HFFc6 (cell line): Measurements from ENCODE around the gene EPHA6. TPM values are rescaled to one million over a fixed set of nuclear protein-coding genes. Genes with fewer than 3 reads are reported as not detected.
"Not testable (repeated sequence)": the region's sequence is repeated elsewhere in the genome, so short reads cannot be mapped to it uniquely, and the experiment has no call there.

Experiments used
- DNase-seq: peaks from one replicate; pipeline ENCODE4 v3.0.0-alpha.2; 2018
- H3K27ac Mint-ChIP-seq: 2 replicates; pipeline ENCODE4 v1.8.0; 2020; ENCODE audit warnings: mild to moderate bottlenecking, mixed read lengths
- H3K27me3 Mint-ChIP-seq: 2 replicates; pipeline ENCODE4 v1.8.0; 2021; ENCODE audit warnings: mild to moderate bottlenecking, moderate library complexity, mixed read lengths; ENCODE audit not compliant: insufficient read depth
- H3K36me3 Mint-ChIP-seq: 2 replicates; pipeline ENCODE4 v1.8.0; 2021; ENCODE audit warnings: low read depth, mixed read lengths
- H3K4me1 Mint-ChIP-seq: 2 replicates; pipeline ENCODE4 v1.8.0; 2020; ENCODE audit warnings: low read depth, mixed read lengths
- H3K4me3 Mint-ChIP-seq: 2 replicates; pipeline ENCODE4 v1.8.0; 2020; ENCODE audit warnings: mild to moderate bottlenecking, moderate library complexity, mixed read lengths
- H3K9me3 Mint-ChIP-seq: 2 replicates; pipeline ENCODE4 v1.8.0; 2020; ENCODE audit warnings: mild to moderate bottlenecking, mixed read lengths
- CTCF ChIP-seq: fragments of 200-600 bp; sonication (generic); IDR thresholded peaks from 2 replicates; pipeline ENCODE4 v1.5.0; 2021; ENCODE audit warnings: antibody characterized with exemption, mild to moderate bottlenecking
- total RNA-seq, 6 experiments: library from RNA; stranded (reverse); fragmentation: NEBNext Ultra II Directional; extraction: Animal tissue kit (Norgen Biotek cat#: 25700); gene quantifications; 2 replicates in 1 of 6; 3 replicates in 5 of 6; pipeline ENCODE4 v1.2.3, GENCODE V29; 2021

The EPHA6 gene
- total RNA-seq, 6 experiments from 2014 or later, result not detected

DNA sequence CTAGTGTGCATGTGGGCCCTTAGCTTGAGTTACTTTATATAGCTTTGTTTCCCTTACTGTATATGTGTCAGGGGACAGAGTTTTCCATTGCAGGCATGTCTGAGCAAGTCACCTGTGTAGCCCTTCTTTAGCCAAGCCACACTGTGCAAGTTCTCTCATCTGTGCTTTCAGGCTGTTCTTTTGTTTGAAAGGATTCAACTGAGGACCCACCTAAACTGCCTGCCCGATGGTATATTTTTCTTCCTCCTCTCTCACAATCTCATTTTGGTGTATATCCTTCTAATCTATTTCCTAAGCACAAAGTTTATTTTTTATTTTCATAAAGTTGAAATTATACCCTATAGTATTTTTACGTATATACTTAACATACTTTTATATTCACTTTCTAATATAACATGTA, 690.1 kb downstream of the EPHA6 start:
- H3K9me3 Mint-ChIP-seq, result peaks cover 45% of the 10 kb centered on the region
- no peak overlapping the region for H3K4me3 Mint-ChIP-seq
- DNase-seq, result no peak
- no peaks in the 10 kb centered on the region for H3K4me1 Mint-ChIP-seq
- TF ChIP-seq CTCF, result no peak
- no peak overlapping the region for H3K27ac Mint-ChIP-seq
- no peaks in the 10 kb centered on the region for H3K27me3 Mint-ChIP-seq
- H3K36me3 Mint-ChIP-seq, result 0 out of 2 replicates have a peak, but pooled peaks cover 9% of the 10 kb centered on the region

DNA sequence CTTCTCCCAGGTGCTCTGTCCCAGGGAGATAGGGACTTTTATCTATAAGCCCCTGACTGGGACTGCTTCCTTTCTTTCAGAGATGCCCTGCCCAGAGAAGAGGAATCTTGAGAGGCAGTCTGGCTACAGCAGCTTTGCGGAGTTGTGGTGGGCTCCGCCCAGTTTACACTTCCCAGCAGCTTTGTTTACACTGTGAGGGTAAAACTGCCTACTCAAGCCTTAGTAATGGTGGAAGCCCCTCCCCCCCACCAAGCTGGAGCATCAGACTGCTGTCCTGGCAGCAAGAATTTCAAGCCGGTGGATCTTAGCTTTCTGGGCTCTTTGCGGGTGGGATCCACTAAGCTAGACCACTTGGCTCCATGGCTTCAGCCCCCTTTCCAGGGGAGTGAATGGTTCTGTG, 696.4 kb downstream of the EPHA6 start:
- Mint-ChIP-seq H3K4me1 (no peaks in the 10 kb centered on the region), H3K36me3 (0 out of 2 replicates have a peak, but pooled peaks cover 6% of the 10 kb centered on the region), H3K27me3 (no peaks in the 10 kb centered on the region), H3K4me3 (no peak overlapping the region), H3K9me3 (peaks cover 56% of the 10 kb centered on the region), H3K27ac (no peak overlapping the region)
- TF ChIP-seq CTCF, result no peak
- no peak for DNase-seq

- H3K9me3 Mint-ChIP-seq, result peaks cover 24% of the 10 kb centered on the region
- no peaks in the 10 kb centered on the region for H3K36me3 Mint-ChIP-seq
- no peak overlapping the region for H3K4me3 Mint-ChIP-seq
- no peak overlapping the region for H3K27ac Mint-ChIP-seq
- H3K4me1 Mint-ChIP-seq, result no peaks in the 10 kb centered on the region
- H3K27me3 Mint-ChIP-seq, result no peaks in the 10 kb centered on the region
- no peak for DNase-seq
- TF ChIP-seq CTCF, result no peak
These were observed 700.7 kb downstream of the EPHA6 start for GRCh38 chr3:97515076-97515475.

GRCh38 chr3:97530691-97531090, 716.3 kb downstream of the EPHA6 start:
- TF ChIP-seq CTCF, result no peak
- H3K4me1 Mint-ChIP-seq, result no peaks in the 10 kb centered on the region
- H3K9me3 Mint-ChIP-seq, result peaks cover 15% of the 10 kb centered on the region
- H3K27ac Mint-ChIP-seq, result no peak overlapping the region
- no peak overlapping the region for H3K4me3 Mint-ChIP-seq
- no peaks in the 10 kb centered on the region for H3K36me3 Mint-ChIP-seq
- H3K27me3 Mint-ChIP-seq, result no peaks in the 10 kb centered on the region
- DNase-seq, result no peak

DNA sequence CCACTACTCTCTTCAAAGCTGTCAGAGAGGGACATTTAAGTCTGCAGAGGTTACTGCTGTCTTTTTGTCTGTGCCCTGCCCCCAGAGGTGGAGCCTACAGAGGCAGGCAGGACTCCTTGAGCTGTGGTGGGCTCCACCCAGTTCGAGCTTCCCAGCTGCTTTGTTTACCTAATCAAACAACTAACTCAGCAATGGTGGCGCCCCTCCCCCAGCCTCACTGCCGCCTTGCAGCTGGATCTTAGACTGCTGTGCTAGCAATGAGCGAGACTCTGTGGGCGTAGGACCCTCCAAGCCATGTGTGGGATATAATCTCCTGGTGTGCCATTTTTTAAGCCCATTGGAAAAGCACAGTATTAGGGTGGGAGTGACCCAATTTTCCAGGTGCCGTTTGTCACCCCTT, 733.2 kb downstream of the EPHA6 start:
- H3K27me3 Mint-ChIP-seq, H3K27ac Mint-ChIP-seq, H3K4me1 Mint-ChIP-seq, H3K36me3 Mint-ChIP-seq, DNase-seq, H3K4me3 Mint-ChIP-seq: not testable (repeated sequence)
- peaks cover 30% of the 10 kb centered on the region; the same call in 1 of the 2 replicates for H3K9me3 Mint-ChIP-seq

DNA sequence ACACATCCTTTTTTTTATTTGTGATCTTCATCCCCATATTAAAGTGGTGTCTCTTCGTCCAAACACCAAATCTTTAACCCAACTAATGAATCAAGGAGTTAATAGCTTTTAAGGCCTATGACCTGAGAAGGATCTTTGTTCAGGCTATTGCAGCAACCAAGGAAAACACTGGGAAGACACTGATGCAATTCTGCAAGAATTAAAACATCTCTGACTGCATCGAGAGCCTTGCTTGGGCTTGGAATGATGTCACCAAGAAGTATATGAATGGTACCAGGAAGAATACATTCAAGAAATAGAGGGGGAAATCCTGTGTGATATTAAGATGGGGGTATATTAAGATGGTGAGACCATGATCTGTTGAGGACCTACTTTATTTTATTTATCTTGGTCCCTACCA, 736.0 kb downstream of the EPHA6 start:
- no peak overlapping the region for H3K27ac Mint-ChIP-seq
- DNase-seq, result no peak
- no peaks in the 10 kb centered on the region for H3K36me3 Mint-ChIP-seq
- no peak overlapping the region for H3K4me3 Mint-ChIP-seq
- H3K27me3 Mint-ChIP-seq, result no peaks in the 10 kb centered on the region
- H3K4me1 Mint-ChIP-seq, result no peaks in the 10 kb centered on the region
- no peak for TF ChIP-seq CTCF
- peaks cover 33% of the 10 kb centered on the region; the same call in 1 of the 2 replicates for H3K9me3 Mint-ChIP-seq
